T-helper 1 cell treated with Interleukin-12 subunit alpha and Interleukin-12 subunit beta and Interleukin-4 antibody, amounts not matched to agents 30 ng/mL and 1 ng/mL, for 36 hours (primary cell): ENCODE measurements around the gene ORM1. TPM values are rescaled to one million over a fixed set of nuclear protein-coding genes. Genes with fewer than 3 reads are reported as not detected.

ENCODE experiments used
- intact Hi-C: fragments of 100-400 bp; cut with micrococcal nuclease; formaldehyde crosslinking; loops from one replicate; pipeline ENCODE4 v1.15.1; 2024
- total RNA-seq: library from RNA; stranded (reverse); gene quantifications from 2 replicates; pipeline ENCODE4 v1.2.3, GENCODE V29; 2022

ORM1 gene
- total RNA-seq, 1 donor from 2014 or later: not detected

- intact Hi-C loops: no loop called here
Observed at GRCh38 chr9:114287001-114287762, 35.7 kb upstream of the ORM1 start.

- intact Hi-C loops: no loop called here
Observed at GRCh38 chr9:114287763-114288192, 35.1 kb upstream of the ORM1 start.

DNA sequence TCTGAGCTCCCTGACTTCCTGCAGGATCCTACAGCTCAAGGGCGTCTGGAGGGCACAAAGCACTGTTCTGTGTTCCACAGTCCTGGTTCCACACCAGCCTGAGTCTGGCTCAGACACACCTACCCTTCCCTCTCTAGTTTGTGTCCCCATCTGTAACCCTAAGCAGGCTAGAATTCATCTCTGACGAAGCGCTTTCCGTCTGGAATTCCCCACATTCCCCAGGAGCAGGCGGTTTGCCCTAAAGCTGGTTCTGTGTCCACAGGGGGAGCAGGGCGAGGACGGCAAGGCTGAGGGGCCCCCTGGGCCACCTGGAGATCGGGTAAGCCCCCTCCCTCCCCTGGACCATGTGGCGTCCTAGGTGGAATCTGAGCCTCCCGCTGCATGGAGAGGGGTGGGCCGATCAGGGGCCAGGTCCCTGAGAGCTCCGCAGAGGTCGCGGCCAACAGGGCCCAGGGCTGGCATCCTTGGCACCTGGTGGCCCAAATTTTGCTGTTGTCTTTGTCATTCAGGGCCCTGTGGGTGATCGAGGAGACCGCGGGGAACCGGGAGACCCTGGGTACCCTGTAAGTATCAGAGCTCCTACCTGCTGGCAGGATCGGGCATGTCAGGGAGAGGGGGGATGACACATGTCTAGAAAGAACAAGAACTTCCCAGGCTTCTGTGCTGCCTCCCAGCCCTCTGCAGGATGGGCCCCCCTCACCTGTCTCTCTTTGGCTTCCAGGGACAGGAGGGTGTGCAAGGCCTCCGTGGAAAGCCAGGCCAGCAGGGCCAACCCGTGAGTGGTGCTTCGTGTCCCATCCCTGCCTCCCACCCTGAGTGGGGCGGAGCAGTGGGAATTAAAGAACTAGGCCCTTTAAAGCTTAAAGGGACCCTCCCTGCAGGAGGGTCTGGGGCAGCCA, 34.5 kb upstream of the ORM1 start:
- intact Hi-C loops: no loop called here

DNA sequence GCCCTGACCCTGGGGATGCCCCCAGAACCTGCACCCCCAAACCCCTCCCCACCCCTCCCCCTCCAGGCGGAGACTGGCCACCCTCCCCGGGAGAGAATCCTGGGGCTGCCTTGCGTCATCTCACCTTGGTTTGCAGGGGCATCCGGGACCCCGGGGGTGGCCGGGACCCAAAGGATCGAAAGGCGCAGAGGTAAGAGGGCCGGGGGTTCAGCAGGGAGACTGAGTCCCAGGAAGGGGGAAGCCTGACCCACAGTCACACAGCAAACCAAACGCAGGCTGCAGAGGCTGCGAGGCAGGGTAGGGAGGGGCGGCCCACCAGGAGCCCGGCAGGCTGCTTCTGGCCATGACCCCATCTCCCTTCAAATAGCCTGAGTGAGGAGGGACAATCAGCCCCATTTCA, 33.8 kb upstream of the ORM1 start:
- intact Hi-C loops: no loop called here

GRCh38 chr9:114289571-114290481, 33.1 kb upstream of the ORM1 start:
- intact Hi-C loops: no loop called here

GRCh38 chr9:114290561-114290986, 32.3 kb upstream of the ORM1 start:
- intact Hi-C loops: no loop called here

- intact Hi-C loops: loop anchor here (1.0 kb wide), 3 partner anchors 136 to 209 kb away; partner anchors contain the start of gene COL27A1
Observed at GRCh38 chr9:114291064-114291474, 31.8 kb upstream of the ORM1 start.

DNA sequence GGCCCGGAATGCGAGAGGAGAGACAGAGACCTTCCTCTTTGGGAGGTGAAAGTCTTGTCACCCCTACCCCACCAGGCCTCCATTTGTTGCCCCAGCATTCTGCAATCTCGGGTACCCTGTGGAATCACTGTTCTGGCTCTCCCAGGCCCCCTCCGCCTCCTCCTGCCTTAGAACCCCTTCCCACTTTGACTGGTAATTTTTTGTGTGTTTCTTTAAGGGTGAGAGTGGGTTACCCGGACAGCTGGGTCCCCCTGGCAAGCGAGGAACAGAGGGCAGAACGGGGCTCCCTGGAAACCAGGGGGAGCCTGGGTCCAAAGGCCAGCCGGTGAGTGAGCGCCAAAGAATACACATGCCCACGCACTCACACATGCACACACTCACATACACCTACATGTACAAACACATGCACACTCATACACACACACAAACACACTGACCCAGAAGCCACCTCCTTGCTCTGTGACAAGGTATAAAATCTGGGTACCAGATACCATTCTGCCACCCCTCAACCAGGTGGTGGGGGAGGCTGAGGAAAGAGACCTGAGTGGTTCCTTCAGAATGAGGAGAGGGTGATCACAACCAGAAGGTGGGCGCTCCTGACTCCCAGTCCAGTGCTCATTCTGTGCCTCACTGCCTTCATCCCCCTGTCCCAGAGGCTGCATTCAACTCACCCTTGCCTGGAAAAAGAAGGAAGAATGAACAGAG, 30.9 kb upstream of the ORM1 start:
- intact Hi-C loops: loop anchor here (1.0 kb wide), 3 partner anchors 137 to 210 kb away; partner anchors contain the start of gene COL27A1

- intact Hi-C loops: no loop called here
Observed at GRCh38 chr9:114294664-114295063, 28.2 kb upstream of the ORM1 start.

DNA sequence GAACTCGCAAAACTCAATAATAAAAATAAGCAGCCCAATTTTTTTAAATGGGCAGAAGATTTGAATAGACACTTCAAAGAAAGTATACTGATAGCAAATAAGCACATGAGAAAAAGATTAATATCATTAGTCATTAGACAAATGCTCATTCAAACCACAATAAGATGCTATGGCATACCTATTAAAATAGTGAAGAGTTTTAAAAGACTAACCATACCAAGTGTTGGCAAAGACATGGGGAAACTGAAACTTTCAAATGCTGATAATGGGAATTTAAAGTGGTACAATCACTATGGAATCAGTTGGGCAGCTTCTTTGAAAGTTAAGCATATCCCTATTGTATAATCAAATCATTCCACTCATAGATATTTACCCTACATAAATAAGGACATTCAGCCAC, 26.6 kb upstream of the ORM1 start:
- intact Hi-C loops: no loop called here

GRCh38 chr9:114299286-114300152, 23.4 kb upstream of the ORM1 start:
- intact Hi-C loops: no loop called here

GRCh38 chr9:114300153-114300845, 22.6 kb upstream of the ORM1 start:
- intact Hi-C loops: no loop called here

GRCh38 chr9:114300846-114301797, 21.8 kb upstream of the ORM1 start:
- intact Hi-C loops: no loop called here

DNA sequence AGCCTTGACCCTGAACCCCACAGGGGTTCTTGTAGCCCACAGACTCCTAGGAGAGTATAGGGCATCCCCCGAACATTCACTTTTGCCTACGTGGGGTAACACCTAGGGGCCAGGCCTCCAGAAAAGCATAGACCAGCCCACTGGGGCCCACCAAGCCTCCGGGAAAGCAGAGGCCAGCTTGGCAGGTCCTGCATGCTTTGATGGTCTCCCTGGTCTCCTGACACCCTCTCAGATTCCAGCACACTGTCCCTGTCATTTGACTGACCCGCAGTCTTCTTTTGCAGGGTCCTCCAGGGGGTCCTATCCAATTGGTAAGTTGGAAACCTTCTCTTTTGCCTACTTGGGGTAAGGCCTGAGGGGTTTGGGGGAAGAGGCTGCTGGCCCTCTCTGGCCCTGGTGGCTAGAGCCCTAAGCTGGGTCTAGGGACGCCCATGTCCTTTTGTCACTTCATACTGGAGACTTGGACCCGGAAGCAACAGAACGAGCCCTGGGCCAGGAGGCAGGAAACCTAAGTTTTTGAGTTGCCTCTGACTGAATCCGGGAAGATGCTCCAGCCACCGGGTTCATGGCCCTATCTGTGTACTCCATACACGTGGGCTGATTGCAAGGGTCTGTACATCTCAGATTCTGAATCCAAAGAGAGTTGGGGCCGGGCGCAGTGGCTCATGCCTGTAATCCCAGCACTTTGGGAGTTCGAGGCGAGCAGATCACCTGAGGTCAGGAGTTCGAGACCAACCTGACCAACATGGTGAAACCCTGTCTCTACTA, 20.9 kb upstream of the ORM1 start:
- intact Hi-C loops: no loop called here

DNA sequence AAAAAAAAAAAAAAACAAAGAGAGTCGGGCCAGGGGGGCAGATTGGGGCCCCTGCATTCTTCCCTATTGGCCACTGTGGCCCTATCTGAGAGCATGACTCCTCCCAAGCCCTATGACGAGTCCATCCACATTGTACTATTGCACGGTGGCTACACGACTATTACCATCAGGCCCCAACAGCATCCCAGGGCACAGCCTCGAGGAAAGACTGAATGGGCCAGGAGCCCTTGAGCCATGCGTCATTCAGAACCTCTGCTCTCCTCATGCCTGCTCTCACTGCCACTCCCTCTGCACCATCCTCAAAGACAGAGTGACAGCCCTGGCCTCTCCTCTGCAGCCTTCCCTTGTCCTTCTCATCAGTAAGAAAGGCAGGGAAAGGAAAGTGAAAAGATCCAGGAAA, 20.2 kb upstream of the ORM1 start:
- intact Hi-C loops: no loop called here

GRCh38 chr9:114303571-114303970, 19.3 kb upstream of the ORM1 start:
- intact Hi-C loops: no loop called here

- intact Hi-C loops: no loop called here
Observed at GRCh38 chr9:114303977-114304376, 18.9 kb upstream of the ORM1 start.
